Ramos (cell line): ENCODE data around the gene NSRP1.
"Not testable (repeated sequence)": the region's sequence is repeated elsewhere in the genome, so short reads cannot be mapped to it uniquely, and the experiment has no call there.

Experiments used
- in situ Hi-C: fragments of 300-500 bp; cut with MboI; formaldehyde crosslinking; loops from one replicate; pipeline ENCODE4 v1.14.3; 2022; ENCODE audit warnings: low sequenced_read_pairs; ENCODE audit not compliant: unreplicated experiment

Gene NSRP1, protein sequence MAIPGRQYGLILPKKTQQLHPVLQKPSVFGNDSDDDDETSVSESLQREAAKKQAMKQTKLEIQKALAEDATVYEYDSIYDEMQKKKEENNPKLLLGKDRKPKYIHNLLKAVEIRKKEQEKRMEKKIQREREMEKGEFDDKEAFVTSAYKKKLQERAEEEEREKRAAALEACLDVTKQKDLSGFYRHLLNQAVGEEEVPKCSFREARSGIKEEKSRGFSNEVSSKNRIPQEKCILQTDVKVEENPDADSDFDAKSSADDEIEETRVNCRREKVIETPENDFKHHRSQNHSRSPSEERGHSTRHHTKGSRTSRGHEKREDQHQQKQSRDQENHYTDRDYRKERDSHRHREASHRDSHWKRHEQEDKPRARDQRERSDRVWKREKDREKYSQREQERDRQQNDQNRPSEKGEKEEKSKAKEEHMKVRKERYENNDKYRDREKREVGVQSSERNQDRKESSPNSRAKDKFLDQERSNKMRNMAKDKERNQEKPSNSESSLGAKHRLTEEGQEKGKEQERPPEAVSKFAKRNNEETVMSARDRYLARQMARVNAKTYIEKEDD

DNA sequence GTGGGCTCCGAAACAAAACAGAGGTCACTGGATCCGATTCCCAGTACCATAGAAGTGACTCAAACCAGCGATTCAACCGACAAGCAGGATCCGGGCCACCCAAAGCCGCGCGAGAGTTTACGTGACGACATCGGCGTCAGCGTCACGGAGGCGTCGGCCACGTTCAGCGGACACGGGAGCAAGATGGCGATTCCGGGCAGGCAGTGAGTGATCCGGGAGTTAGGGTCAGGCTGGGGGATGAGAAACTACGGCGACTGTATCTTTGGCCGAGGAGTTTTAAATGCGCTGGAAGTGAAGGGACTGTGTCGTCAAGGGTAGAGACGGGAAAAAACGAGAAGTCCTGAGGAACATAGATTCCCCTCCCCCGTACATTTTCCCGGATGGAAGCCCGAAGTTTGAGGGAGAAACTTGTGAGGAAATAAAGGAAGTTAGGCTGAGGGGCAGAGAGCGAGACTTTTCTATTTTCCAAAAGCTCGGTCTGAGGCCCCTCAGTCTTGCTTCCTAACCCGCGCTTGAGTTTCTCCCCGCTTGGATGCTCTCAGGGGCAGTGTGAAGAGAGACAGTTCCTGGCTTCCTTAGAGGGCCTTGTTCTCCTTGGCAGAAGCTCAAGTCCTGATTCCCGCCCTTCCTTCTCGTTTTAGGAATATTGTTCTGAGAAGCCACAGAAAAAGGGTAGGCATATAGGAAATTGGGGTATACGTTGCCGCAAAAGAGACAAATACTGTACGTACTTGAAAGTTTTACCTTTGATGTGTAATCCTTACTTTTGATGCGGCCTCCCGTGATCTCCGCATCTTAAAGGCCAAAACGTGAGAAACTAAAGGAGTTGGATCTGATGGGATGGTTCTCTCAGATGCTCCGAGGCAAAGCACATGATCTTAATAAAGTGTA is at the start of gene NSRP1:
Gene NSRP1 (plus strand): TSS at position 156 of the 891 bp plus-strand sequence. CDS start 28 bp downstream, at position 184.
- in situ Hi-C loops, result loop anchor here (5.0 to 25.0 kb wide), 2 partner anchors 220 to 720 kb away; partner anchors contain the start of gene ATAD5

DNA sequence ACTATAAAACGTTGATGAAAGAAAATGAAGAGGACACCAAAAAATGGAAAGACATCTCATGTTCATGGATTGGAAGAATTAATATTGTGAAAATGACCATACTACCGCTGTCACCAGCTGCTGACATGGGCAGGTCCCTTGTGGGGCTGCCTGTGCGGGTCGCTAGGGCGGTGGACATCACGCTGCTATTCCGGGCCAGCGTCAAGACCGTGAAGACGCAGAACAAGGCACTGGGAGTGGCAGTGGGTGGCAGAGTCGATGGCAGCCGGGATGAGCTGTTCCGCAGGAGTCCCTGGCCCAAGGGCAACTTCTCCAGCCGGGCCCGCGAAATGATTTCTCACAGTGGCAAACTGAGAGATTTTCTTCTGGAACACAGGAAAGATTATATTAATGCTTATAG is 48.2 kb upstream of the NSRP1 start:
- in situ Hi-C loops, result no loop called here

DNA sequence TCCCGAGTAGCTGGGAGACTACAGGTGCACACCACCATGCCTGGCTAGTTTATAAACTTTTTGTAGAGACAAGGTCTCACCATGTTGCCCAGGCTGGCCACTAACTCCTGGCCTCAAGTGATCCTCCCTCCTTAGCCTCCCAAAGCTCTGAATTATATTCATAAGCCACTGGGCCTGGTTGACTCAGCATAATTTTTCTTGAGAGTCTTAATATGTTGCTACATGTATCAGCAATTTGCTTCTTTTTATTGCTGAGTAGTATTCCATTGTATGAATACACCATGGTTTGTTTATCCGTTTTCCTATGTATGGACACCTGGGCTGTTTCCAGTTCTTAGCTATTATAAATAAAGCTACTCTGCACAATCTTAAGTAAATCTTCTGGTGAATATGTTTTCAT is 42.4 kb upstream of the NSRP1 start:
- in situ Hi-C loops, result no loop called here

DNA sequence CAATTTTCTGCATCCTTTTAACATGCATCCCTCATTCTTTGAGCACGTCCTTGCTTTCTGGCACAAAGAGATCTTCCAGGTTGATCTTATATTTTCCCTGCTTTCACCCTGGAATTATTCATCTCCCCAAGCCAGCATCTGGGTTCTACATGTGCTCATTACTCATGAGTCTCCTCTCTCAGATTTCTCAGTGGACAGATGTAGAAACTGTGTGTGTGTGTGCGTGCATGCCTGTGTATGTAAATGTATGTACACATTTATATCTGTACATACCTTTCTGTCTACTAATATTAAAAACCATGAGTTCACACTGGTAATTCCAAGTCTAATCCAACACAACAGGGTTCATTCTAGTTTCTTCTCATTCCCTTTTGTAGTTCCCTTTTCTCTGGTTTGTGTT is 41.9 kb upstream of the NSRP1 start:
- in situ Hi-C loops, result no loop called here

DNA sequence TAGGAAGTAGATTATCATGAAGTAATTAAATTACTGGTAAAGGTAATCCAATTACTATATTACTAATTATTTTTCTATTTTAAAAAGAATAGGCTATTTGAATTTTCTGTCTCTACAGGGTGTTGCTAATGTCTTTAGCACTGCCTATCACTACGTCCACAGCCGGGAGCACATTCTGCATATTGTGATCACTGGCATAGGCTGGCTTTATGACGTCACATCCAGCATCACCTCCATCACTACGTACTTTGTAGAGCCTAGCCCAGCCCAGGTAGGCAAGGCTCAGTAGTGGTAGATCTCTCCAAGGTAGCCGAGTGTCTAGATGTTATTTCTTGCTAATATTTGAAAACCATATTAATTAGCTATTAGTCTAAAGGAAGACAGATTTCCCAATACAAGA is 33.8 kb upstream of the NSRP1 start:
- in situ Hi-C loops, result no loop called here

DNA sequence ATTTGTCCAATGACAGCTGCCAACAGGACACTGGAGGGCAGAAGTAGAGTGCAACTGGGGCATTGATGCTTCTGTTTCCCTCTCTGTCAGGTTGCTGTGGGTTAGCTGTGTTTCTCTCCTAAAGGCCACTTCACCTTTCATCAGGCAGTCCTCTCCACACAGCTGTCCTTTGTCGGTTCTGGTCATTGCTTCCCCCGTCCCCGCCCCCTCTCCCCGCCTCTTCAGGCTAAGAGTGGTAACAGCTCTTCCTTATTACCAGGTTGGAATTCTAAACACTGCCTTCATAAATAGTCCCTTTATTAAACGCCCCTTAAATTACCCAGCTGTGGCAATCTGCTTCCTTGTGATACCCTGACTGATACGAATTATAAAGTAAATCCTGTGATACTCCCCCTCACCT is 31.8 kb upstream of the NSRP1 start:
- in situ Hi-C loops, result no loop called here

DNA sequence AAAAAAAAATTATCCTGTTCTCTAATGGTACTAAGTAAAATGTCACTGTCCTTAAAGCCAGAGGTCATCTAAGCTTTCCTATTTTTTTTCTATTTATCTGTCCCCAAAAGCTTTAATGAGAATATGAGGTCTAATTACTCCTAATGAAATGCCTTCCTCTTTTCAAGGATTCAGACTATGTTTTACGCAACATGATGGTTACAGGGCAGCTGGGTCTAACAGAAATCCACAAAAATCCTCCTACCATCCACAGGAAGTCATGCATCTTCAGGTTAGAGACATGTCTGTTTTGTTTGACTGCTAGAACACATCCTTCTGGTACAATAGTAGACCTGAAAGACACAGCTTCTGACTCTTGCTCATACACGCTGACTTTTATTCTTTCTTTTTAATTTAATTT is 29.7 kb upstream of the NSRP1 start:
- in situ Hi-C loops, result no loop called here

DNA sequence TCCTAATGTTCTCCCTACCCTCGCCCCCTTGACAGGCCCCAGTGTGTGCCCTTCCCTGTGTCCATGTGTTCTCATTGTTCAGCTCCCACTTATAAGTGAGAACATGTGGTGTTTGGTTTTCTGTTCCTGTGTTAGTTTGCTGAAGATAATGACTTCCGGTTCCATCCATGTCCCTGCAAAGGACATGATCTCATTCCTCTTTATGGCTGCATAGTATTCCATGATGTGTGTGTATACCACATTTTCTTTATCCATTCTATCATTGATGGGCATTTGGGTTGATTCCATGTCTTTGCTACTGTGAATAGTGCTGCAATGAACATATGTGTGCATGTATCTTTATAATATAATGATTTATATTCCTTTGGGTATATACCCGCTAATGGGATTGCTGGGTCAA is 29.2 kb upstream of the NSRP1 start:
- in situ Hi-C loops, result not testable (repeated sequence)

DNA sequence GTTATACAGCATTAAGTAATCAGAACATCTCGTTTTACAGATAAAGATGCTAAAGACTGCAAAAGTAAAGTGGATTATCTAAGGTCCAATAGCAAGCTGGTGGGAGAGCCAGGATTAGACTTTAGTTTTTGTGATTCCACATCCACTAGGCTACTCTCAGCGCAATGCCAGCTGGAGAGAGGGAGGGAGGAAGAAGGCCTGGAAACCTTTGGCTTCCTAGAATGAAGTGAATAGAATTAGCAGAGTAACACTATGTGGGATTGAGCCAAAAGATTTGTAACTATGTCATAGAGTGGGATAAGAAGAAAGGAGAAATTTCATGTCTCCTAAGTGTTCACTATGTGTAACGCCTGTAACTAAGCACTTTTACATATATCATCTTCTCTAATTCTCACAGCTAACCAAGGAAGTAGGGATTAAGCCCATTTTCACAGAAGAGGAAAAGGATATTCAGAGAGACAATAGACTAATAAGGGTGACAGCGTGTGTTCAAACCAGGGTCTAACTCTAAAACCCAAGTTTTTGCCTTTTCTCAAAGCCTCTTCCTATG is 25.4 kb upstream of the NSRP1 start:
- in situ Hi-C loops, result loop anchor here (10.0 kb wide), 1 partner anchor 286 kb away; no protein-coding TSS in a partner anchor

DNA sequence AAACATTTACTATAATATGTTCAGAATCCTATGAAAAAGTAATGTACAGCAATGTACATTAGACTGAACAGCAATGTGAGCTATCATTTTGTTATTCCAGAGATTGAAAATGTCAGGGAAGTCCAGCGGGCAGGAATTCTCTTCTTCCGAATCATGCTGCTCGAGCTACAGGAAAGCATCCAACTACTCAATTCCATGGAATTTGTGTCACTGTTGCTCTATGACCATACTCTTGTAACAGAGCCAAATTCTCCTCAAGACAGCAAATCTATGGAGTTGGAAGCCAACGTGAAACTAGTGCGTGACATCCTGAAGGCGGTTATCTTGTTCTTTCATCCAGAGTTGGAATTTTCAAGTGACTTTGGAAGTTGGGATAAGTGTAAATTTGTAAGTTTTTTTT is 24.8 kb upstream of the NSRP1 start:
- in situ Hi-C loops, result loop anchor here (10.0 kb wide), 1 partner anchor 287 kb away; no protein-coding TSS in a partner anchor

DNA sequence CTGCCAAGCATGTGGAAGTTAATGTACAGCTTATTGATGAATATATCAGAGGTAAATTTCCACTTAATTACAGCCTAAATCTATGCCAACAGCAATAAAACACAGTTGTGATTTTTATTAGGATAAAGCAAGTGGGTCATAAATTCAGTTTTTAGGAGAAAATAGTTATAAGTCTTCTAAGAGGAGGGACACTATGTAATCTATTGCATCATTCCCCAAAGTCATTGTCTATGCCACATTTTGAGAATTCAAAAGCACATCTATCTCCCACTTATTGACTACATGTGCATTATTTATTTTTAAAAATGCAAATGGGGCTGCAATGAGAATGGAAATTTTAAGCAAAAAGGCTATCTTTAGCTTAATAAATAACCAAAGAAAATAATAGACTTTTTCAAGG is 23.7 kb upstream of the NSRP1 start:
- in situ Hi-C loops, result loop anchor here (10.0 kb wide), 1 partner anchor 288 kb away; no protein-coding TSS in a partner anchor

DNA sequence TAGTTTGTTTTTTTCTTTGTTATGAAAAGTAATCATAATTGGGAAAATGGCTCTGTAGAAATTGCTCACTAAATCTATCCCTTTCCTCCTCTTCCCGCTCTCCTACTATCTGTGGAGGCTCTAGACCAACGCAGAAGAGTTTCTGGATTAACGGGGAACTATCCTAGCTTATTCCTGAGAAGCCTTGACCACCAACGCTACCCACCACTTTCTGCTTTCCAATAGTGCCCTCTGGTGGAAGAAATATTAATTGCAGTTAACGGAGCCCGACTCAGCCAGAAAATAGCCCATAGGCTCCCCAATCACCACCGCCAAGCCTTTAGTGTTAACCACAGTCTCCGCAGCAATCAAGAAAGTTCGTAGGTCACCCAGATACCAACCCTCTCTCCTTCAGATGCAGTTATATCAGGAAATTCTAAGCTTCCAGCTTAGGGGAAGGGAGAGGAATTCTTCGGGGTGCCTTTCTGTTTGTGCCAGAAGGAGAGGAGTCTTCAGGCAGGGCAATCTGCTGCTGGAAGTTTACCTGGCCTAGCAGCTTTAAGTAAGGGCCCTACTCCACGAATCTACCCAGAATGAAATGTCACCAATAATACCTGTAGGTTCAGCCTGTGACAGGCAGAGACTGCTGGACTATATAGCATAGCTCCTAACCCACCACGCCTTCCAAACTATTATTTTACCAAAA is 23.0 kb upstream of the NSRP1 start:
- in situ Hi-C loops, result loop anchor here (10.0 kb wide), 1 partner anchor 289 kb away; no protein-coding TSS in a partner anchor

DNA sequence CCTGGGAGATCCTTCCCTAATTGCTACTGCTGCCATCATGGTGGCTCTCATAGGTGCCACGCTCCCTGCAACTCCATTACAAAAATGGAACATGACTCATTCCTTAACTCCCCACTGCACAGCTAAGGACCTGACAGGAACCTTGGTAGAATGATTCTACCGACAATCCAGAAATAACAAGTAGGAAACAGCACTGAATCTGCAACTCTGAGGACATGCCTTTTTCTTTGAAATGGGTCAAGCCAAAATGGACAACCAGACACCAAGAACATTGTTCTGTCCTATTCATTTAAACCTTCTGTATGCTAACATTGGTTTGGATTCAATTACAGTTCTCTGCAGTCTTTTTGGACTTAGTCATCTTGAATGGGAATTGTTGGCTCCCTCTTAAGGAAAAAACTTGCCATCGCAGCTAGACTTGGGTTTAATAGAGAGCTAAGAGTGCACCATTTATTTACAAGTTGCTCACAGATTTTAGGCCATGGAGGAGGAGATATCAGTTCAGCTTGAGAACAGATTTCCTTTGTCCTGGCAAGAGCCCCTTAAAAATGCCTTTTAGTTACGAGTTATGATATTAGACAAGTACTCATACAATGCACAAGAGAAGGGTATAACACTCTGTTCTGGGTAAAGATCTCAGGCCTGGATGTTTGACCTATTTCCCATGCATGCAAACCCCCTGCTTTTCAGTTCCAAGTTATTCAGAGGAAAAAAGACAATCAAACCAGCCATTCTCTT is 20.9 kb upstream of the NSRP1 start:
- in situ Hi-C loops, result loop anchor here (10.0 kb wide), 1 partner anchor 291 kb away; no protein-coding TSS in a partner anchor

DNA sequence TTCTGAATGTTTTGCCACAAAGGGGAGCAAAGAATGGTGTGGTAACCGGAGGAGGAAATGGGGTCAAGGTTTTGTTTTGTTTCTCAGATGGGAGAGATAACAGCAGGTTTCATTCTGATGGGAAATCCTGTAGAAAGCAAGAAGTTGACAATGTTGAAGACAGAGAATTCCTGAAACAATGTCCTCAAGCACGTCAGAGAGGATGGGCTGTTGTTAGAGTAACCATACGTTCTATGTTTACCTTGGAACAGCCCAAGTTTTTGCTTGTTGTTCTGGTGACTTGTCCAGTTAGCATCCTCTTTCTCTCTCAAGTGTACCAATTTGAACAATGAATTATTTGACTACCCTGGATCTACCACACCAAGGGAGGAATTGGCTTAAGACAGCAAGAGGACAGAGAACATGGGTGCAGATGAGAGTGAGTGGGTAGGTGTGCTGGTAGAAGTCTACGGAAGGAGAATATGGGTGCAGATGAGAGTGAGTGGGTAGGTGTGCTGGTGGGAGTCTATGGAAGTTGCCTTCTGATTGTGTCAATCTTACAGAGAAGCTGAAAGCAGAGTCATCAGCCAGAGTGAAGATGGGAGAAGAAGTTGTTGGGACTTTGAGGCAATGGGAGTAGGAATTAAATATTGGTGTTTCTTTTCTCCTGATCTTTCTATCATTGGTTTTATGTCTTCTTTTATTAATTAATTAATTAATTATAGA is 14.8 kb upstream of the NSRP1 start:
- in situ Hi-C loops, result loop anchor here (25.0 kb wide), 1 partner anchor 735 kb away; the partner anchor contains the start of gene ATAD5

DNA sequence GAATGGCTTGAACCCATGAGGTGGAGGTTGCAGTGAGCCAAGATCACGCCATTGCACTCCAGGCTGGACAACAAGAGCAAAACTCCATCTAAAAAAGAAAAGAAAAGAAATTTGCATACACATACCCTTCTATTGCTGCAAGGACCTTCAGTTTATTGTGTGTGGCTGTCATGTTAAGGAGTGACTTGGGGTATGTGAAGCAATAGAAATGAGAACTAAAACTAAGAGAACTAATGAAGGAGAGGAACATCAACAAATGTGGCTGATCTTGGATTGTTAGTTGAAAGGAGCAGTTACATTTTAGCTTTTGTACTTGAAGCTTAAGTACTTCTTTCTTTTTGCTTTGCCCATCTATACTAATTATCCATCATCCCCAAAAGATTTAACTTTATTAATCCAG is 12.7 kb upstream of the NSRP1 start:
- in situ Hi-C loops, result loop anchor here (25.0 kb wide), 1 partner anchor 733 kb away; the partner anchor contains the start of gene ATAD5

DNA sequence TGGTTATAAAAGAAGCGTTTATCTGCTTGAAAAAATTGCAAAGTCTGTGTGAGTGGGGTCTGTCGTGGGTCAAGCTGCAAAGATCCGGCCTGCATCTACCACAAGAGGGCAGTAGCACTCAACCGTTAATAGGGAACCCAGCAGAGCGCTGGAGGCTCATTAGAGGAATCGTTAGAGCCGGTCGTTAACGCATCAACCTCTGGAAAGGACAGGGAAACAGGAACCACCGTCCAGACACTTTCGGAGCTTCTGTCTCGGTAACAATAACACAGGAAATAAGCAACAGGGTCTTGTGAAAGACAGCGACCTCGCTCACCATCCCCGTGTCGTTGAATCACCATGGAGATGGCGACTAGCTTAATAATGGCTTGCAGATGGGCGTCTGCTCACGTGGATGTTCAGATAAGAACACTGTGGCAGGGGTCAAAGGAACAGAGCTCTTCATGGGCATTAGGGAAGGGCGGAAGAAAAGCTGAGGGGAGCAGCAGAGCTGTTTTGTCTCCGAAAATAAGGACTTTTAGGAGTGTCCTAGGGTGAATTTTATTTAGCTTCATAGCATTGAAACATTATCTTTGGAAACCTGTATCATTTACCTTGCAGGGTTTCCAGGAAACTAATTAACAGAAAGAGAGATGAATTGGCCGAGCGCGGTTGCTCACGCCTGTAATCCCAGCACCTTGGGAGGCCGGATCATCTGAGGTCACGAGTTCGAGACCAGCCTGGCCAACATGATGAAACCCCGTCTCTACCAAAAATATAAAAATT is 11.9 kb upstream of the NSRP1 start:
- in situ Hi-C loops, result loop anchor here (25.0 kb wide), 1 partner anchor 733 kb away; the partner anchor contains the start of gene ATAD5

DNA sequence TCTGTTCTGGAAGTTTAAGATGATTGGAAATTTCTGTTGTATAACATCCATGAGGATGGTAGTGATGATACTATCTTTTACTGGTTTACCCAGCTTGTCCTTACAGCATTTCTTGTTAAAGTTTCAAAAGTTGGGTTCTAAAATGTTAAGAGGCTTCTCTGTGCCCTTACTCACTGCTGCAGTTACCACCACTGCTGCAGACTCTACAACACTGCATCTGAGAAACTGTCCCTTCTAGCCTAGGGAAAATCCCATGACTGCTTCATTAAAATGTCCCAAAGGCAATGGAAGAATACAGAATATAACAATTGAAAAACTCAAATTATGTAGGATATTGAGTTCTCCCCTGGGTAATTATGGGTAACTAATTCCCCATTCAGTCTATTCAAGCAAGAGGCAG is 3.8 kb upstream of the NSRP1 start:
- in situ Hi-C loops, result loop anchor here (25.0 kb wide), 1 partner anchor 725 kb away; the partner anchor contains the start of gene ATAD5
